Activated CD8-positive, alpha-beta T cell treated with anti-CD3 and anti-CD28 coated beads for 36 hours (primary cell): Measurements from ENCODE around the gene DUOX2. TPM values are rescaled to one million over a fixed set of nuclear protein-coding genes. Genes with fewer than 3 reads are reported as not detected.
A peak's percentile ranks its signal among the peaks of the same experiment; 100 is the strongest.

ENCODE experiments used
- ATAC-seq: fragments of 200-7000 bp; cut with Tn5 transposase; one replicate; pipeline ENCODE4 v1.10.0; 2021; ENCODE audit warnings: mild to moderate bottlenecking, moderate library complexity
- CTCF ChIA-PET: fragments of 350-600 bp; sonication (Branson Sonifier 250); formaldehyde crosslinking; loops from one replicate; lab custom pipeline; 2021; ENCODE audit warnings: antibody characterized with exemption; lab: Charles Lee
- POLR2A ChIA-PET: fragments of 350-600 bp; sonication (Branson Sonifier 250); formaldehyde crosslinking; loops from one replicate; lab custom pipeline; 2021; ENCODE audit warnings: antibody characterized with exemption; lab: Charles Lee
- DNase-seq: peaks from one replicate; pipeline ENCODE4 v3.0.0-alpha.2; 2020
- H3K27ac Mint-ChIP-seq: one replicate; pipeline ENCODE4 v1.8.0; 2021; ENCODE audit warnings: mild to moderate bottlenecking, mixed read lengths
- H3K27me3 Mint-ChIP-seq: one replicate; pipeline ENCODE4 v1.8.0; 2021; ENCODE audit warnings: mixed read lengths
- H3K36me3 Mint-ChIP-seq: one replicate; pipeline ENCODE4 v1.8.0; 2021; ENCODE audit warnings: low read depth, mixed read lengths
- H3K4me1 Mint-ChIP-seq: one replicate; pipeline ENCODE4 v1.8.0; 2021; ENCODE audit warnings: low read depth, mixed read lengths
- H3K4me3 Mint-ChIP-seq: one replicate; pipeline ENCODE4 v1.8.0; 2021; ENCODE audit warnings: mild to moderate bottlenecking, moderate library complexity, mixed read lengths
- H3K9me3 Mint-ChIP-seq: one replicate; pipeline ENCODE4 v1.8.0; 2021; ENCODE audit warnings: mixed read lengths
- CTCF ChIP-seq: fragments of 200-600 bp; IDR thresholded peaks from one replicate; pipeline ENCODE4 v1.8.0; 2022; ENCODE audit warnings: antibody characterized with exemption, mild to moderate bottlenecking
- intact Hi-C: fragments of 100-400 bp; cut with micrococcal nuclease; formaldehyde crosslinking; loops from one replicate; pipeline ENCODE4 v1.10.0; 2022
- total RNA-seq, 2 experiments: library from RNA; stranded (reverse); gene quantifications; one replicate each; pipeline ENCODE4 v1.2.3, GENCODE V29; 2021

DUOX2 gene
- total RNA-seq, 2 experiments from 2014 or later: 0.05 to 0.18 TPM

- POLR2A ChIA-PET: no interaction called here
- H3K27ac Mint-ChIP-seq: no peak overlapping the region
- no peaks in the 10 kb centered on the region for H3K9me3 Mint-ChIP-seq
- intact Hi-C loops: no loop called here
- ATAC-seq (no peak), DNase-seq (no peak)
- H3K36me3 Mint-ChIP-seq: no peaks in the 10 kb centered on the region
- peaks cover 46% of the 10 kb centered on the region for H3K4me1 Mint-ChIP-seq
- H3K4me3 Mint-ChIP-seq: no peak overlapping the region
- TF ChIP-seq CTCF: no peak
- CTCF ChIA-PET: interaction anchor here (0.6 to 3.9 kb wide), 4 partner anchors 11 to 520 kb away, joined by 3 to 48 read pairs (median 4); partner anchors contain the start of genes DUOX1 and DUOXA1
- peaks cover 72% of the 10 kb centered on the region for H3K27me3 Mint-ChIP-seq
Measured at GRCh38 chr15:45115312-45115820, 1.4 kb upstream of the DUOX2 start.

- no peaks in the 10 kb centered on the region for H3K9me3 Mint-ChIP-seq
- peaks cover 48% of the 10 kb centered on the region for H3K4me1 Mint-ChIP-seq
- intact Hi-C loops: no loop called here
- peaks cover 79% of the 10 kb centered on the region for H3K27me3 Mint-ChIP-seq
- no peak for TF ChIP-seq CTCF
- DNase-seq (no peak), ATAC-seq (no peak)
- no peak overlapping the region for H3K27ac Mint-ChIP-seq
- no peaks in the 10 kb centered on the region for H3K36me3 Mint-ChIP-seq
- no peak overlapping the region for H3K4me3 Mint-ChIP-seq
- POLR2A ChIA-PET: no interaction called here
- CTCF ChIA-PET: interaction anchor here (1.2 kb wide), 1 partner anchor 12 kb away, joined by 4 read pairs; no protein-coding TSS in a partner anchor
Measured at GRCh38 chr15:45114751-45115085, 746 bp upstream of the DUOX2 start.

- POLR2A ChIA-PET: no interaction called here
- TF ChIP-seq CTCF: no peak
- H3K9me3 Mint-ChIP-seq: no peaks in the 10 kb centered on the region
- peaks cover 48% of the 10 kb centered on the region for H3K4me1 Mint-ChIP-seq
- no peaks in the 10 kb centered on the region for H3K36me3 Mint-ChIP-seq
- H3K27me3 Mint-ChIP-seq: peaks cover 85% of the 10 kb centered on the region
- H3K27ac Mint-ChIP-seq: no peak overlapping the region
- intact Hi-C loops: no loop called here
- no peak for ATAC-seq
- CTCF ChIA-PET: interaction anchor here (1.2 to 2.0 kb wide), 3 partner anchors 11 to 17 kb away, joined by 3 to 13 read pairs (median 4); partner anchors contain the start of genes DUOX1 and DUOXA1
- H3K4me3 Mint-ChIP-seq: no peak overlapping the region
- no peak for DNase-seq
Measured at GRCh38 chr15:45113380-45113990, 487 bp downstream of the DUOX2 start.

- Mint-ChIP-seq H3K4me3 (peak overlapping the region; percentile 7), H3K9me3 (no peaks in the 10 kb centered on the region), H3K36me3 (no peaks in the 10 kb centered on the region), H3K27ac (no peak overlapping the region), H3K27me3 (peaks cover 79% of the 10 kb centered on the region), H3K4me1 (peaks cover 46% of the 10 kb centered on the region)
- ChIA-PET CTCF (interaction anchor here (1.2 to 2.0 kb wide), 3 partner anchors 11 to 17 kb away, joined by 3 to 13 read pairs (median 4); partner anchors contain the start of genes DUOX1 and DUOXA1), POLR2A (no interaction called here)
- DNase-seq (no peak), ATAC-seq (no peak)
- TF ChIP-seq CTCF: no peak
- intact Hi-C loops: no loop called here
Measured at GRCh38 chr15:45112591-45113379, 1.2 kb downstream of the DUOX2 start.
